GDM1 (cell line): ENCODE data around the gene UBTF.

Source experiments
- DNase-seq: peaks from one replicate; lab custom pipeline; 2025; lab: John Stamatoyannopoulos, UW

The UBTF gene

GRCh38 chr17:44170499-44171201 is 48.8 kb downstream of the UBTF start, which contains the start of gene ASB16:
TSS of gene ASB16 (plus strand) at chr17:44170704. CDS start at chr17:44170790, 86 bp downstream.
- DNase-seq: no peak

GRCh38 chr17:44170135-44170498 is 49.4 kb downstream of the UBTF start:
- no peak for DNase-seq

- no peak for DNase-seq
Measured at GRCh38 chr17:44167181-44167861, 52.2 kb downstream of the UBTF start.

GRCh38 chr17:44164476-44164875 is 55.0 kb downstream of the UBTF start:
- DNase-seq: no peak

GRCh38 chr17:44159519-44160210 is 59.8 kb downstream of the UBTF start:
- DNase-seq: no peak

GRCh38 chr17:44155488-44155887 is 64.0 kb downstream of the UBTF start:
- no peak for DNase-seq
